Ishikawa (cell line): ENCODE data around the gene WDR18.
A peak's percentile ranks its signal among the peaks of the same experiment; 100 is the strongest.

ENCODE experiments used
- CEBPB ChIP-seq: IDR thresholded peaks from 2 replicates; pipeline ENCODE4 v1.6.1; 2012
- CREB1 ChIP-seq: IDR thresholded peaks from 2 replicates; pipeline ENCODE4 v1.6.1; 2012; ENCODE audit warnings: low read depth
- EGR1 ChIP-seq: IDR thresholded peaks from 2 replicates; pipeline ENCODE4 v1.6.1; 2012
- EP300 ChIP-seq: IDR thresholded peaks from 2 replicates; pipeline ENCODE4 v1.6.1; 2012; ENCODE audit warnings: borderline replicate concordance
- FOXM1 ChIP-seq: IDR thresholded peaks from 2 replicates; pipeline ENCODE4 v1.6.1; 2012; ENCODE audit warnings: low read depth, borderline replicate concordance
- NFIC ChIP-seq: IDR thresholded peaks from 2 replicates; pipeline ENCODE4 v1.6.1; 2012
- RAD21 ChIP-seq: IDR thresholded peaks from 2 replicates; pipeline ENCODE4 v1.6.1; 2012; ENCODE audit warnings: low read depth
- REST ChIP-seq: IDR thresholded peaks from 2 replicates; pipeline ENCODE4 v1.6.1; 2012; ENCODE audit warnings: low read depth, mild to moderate bottlenecking
- TAF1 ChIP-seq: IDR thresholded peaks from 2 replicates; pipeline ENCODE4 v1.6.1; 2012; ENCODE audit warnings: low read depth, mild to moderate bottlenecking
- TCF12 ChIP-seq: IDR thresholded peaks from 2 replicates; pipeline ENCODE4 v1.6.1; 2012; ENCODE audit warnings: low read depth
- TEAD4 ChIP-seq: IDR thresholded peaks from 2 replicates; pipeline ENCODE4 v1.6.1; 2012
- USF1 ChIP-seq: IDR thresholded peaks from 2 replicates; pipeline ENCODE4 v1.6.1; 2012
- YY1 ChIP-seq: IDR thresholded peaks from 2 replicates; pipeline ENCODE4 v1.6.1; 2012; ENCODE audit warnings: low read depth
- ZBTB7A ChIP-seq: IDR thresholded peaks from 2 replicates; pipeline ENCODE4 v1.6.1; 2012; ENCODE audit warnings: low read depth
- TF ChIP-seq, protein P1 (sequence below): IDR thresholded peaks from 2 replicates; pipeline ENCODE4 v1.6.1; 2012

The WDR18 gene

GRCh38 chr19:1025960-1026782, 42.0 kb downstream of the WDR18 start, which contains the start of gene CNN2:
TSS of gene CNN2 (plus strand) at chr19:1026608. CDS start at chr19:1026662, 54 bp downstream.
- TF ChIP-seq CREB1 (0 out of 2 replicates have a peak, but pooled peaks have one; percentile 30), TAF1 (peak; percentile 62; the same call in 1 of the 2 replicates), ZBTB7A (peak; percentile 99), EGR1 (peak; percentile 33; the same call in 1 of the 2 replicates), FOXM1 (no peak), TCF12 (peak; percentile 13; the same call in 1 of the 2 replicates), TEAD4 (peak; percentile 34; the same call in 1 of the 2 replicates), EP300 (no peak; the same call in 1 of the 2 replicates), NFIC (no peak)
- TF ChIP-seq, protein P1, sequence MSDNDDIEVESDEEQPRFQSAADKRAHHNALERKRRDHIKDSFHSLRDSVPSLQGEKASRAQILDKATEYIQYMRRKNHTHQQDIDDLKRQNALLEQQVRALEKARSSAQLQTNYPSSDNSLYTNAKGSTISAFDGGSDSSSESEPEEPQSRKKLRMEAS: peak; percentile 38; the same call in 1 of the 2 replicates

DNA sequence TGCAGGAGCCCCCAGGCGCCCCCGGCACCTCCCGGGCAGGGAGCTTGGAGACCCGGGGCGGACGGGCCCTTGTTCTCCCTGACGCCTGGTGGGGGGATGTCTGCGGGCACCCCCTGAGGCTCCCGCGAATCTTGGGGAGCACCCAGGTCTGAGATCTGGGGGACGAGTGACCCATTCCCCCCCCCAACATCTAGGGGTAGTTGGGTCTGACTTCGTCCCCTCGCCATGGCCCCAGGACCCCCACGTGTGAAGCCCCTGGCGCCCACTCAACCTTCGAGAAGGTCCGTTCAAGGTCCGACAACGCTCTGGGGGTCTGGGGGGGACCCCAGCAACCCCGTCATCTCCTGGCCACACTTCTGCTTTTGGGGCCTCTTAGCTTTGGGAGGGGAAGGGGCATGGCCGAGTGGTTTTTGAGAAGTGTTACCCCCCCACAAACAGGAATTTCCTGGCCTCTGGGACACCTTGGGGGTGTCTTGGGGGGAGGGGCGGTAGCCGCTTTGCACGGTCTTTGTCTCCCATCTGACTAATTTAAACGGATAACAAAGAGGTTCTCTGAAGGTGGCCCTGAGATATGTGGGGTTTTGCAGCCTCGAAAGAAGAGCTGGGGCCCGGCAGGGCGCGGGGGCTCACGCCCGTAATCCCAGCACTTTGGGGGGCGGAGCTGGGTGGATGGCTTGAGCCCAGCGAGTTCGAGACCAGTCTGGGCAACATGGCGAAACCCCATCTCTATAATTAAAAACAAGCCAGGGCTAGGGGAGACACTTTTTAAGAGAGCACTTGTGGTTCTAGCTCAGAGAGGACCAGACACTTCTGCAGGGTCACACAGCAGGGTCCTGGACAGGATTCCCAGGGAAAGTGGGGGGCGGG, 42.9 kb downstream of the WDR18 start:
- TF ChIP-seq TEAD4 (0 out of 2 replicates have a peak, but pooled peaks have one; percentile 24), RAD21 (no peak), ZBTB7A (peak; percentile 37), CEBPB (no peak), FOXM1 (no peak), YY1 (no peak), EGR1 (no peak), EP300 (no peak), REST (no peak)
- TF ChIP-seq, protein P1: 0 out of 2 replicates have a peak, but pooled peaks have one; percentile 19

DNA sequence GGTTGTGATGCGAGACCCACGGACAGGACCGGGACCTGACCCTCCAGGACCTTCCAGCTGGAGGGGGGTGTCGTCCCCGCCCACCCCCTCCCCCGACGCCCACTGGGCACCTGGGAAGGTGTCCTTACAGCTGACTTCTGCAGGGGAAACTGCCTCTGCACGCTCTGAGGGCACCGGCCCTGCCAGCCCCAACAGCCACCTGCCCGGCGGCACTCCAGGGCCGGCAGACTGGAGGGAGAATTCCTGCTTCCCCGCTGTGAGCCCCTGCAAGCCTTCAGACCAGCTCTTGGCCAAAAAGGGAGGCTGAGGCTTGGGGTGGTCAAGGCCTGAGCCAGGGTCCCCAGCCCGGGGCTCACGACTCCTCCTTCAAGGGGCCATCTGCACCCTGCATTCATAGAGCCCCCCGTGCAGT, 43.5 kb downstream of the WDR18 start:
- no peak for TF ChIP-seq TEAD4
- peak; percentile 6; the same call in 1 of the 2 replicates for TF ChIP-seq TCF12
- no peak for TF ChIP-seq USF1
- TF ChIP-seq EP300: no peak
- TF ChIP-seq, protein P1: peak; percentile 1; the same call in 1 of the 2 replicates

GRCh38 chr19:1028062-1028926, 44.1 kb downstream of the WDR18 start:
- TF ChIP-seq TEAD4 (peak; percentile 92), REST (no peak), ZBTB7A (peak; percentile 65), EP300 (peak; percentile 68), TCF12 (peak; percentile 77), YY1 (0 out of 2 replicates have a peak, but pooled peaks have one; percentile 33), FOXM1 (no peak), TAF1 (no peak; the same call in 1 of the 2 replicates), NFIC (peak; percentile 18; the same call in 1 of the 2 replicates)
- TF ChIP-seq, protein P1: peak; percentile 13; the same call in 1 of the 2 replicates
